ENCODE data around the gene TMEM125.

Gene TMEM125

DNA sequence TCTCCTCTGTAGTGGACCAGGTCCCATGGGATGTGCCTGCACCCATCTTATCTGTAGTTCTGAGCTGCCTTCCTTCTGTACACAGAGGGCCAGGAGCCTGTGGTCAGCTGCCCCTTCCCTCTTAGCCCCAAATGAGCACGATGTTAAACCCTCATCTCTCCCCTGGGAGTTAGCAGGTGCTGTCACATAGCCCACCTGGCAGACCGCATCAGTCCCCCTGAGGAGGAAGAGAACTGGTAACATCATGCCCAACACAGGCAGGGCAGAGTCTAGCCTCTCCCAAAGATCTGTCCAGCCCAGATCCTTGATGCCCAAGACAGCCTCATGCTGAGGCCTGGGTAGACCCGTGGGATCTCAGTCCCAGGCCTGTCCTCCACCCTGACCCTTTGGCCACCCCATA is 35.7 kb downstream of the TMEM125 start:
- peaks cover 65% of the 10 kb centered on the region for H3K27me3 Mint-ChIP-seq
- no peak overlapping the region for H3K27ac Mint-ChIP-seq
- H3K9me3 Mint-ChIP-seq, result no peaks in the 10 kb centered on the region
- ATAC-seq, result no peak
- no peaks in the 10 kb centered on the region for H3K36me3 Mint-ChIP-seq
- H3K4me3 Mint-ChIP-seq, result no peak overlapping the region
- H3K4me1 Mint-ChIP-seq, result no peaks in the 10 kb centered on the region

DNA sequence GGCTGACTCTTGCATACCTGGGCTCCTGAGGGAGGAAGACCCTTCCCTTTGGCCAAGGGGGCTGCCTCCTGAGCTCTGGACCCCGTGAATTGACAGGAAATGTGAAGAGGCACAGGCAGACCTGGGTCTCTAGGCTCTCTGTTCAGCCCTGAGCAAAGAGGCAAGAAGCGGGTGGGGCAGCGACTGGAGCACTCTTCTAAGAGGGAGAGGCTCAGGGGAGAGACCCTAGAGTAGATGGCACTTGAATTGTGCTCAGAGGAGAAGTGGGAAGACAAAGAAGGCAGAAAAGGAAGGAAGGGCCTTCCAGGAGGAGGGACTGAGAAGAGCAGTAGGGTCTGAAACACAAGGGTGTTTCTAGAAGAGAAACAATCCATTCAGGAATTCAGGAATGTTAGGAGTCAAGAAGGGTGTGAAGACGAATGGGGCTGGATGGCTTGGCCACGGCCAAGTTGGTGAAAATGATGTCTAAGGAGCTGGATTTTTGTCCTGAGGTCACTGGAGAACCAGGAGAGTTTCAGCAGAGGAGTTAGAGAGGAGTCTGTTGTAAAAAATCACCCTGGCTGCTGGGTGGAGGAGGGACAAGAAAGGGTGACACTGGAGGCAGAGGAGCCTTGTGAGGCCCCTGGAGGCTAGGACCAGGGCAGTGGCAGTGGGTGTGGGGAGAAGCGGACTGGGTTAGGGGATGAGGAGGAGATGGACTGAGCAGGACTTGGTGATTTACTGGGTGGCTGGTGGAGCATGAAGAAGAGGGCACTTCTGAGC is 36.3 kb downstream of the TMEM125 start:
- Mint-ChIP-seq H3K27ac (no peak overlapping the region), H3K4me3 (no peak overlapping the region), H3K9me3 (no peaks in the 10 kb centered on the region), H3K36me3 (no peaks in the 10 kb centered on the region), H3K27me3 (peaks cover 59% of the 10 kb centered on the region), H3K4me1 (no peaks in the 10 kb centered on the region)
- ATAC-seq, result no peak

DNA sequence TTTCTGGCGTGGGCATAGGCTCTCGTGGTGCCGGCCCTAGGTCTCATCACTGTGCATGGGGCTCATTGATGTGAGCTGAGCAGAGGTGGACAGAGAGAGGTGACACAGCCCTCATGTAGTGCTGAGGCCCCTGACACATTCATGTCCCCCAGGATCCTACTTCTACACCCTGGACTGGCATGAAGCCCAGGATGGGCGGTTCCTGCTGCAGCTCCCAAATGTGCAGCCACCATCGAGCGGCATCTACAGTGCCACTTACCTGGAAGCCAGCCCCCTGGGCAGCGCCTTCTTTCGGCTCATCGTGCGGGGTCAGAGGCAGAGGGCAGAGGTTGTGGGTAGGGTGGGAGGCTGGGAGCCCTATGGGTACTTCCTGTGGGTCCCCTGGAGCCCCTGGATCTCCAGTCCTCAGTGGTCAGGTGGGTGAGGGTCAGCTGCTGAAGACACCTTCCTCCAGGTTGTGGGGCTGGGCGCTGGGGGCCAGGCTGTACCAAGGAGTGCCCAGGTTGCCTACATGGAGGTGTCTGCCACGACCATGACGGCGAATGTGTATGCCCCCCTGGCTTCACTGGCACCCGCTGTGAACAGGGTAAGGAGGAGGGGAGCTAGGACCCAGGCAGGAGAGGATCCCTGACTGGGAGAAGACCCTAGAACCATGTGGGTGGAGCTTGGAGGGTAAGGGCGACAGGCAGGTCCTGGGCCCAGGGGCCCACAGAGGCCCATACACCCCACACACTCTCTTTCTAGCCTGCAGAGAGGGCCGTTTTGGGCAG is 37.1 kb downstream of the TMEM125 start:
- Mint-ChIP-seq H3K4me1 (no peaks in the 10 kb centered on the region), H3K36me3 (no peaks in the 10 kb centered on the region), H3K27ac (no peak overlapping the region), H3K9me3 (no peaks in the 10 kb centered on the region), H3K4me3 (no peak overlapping the region), H3K27me3 (peaks cover 60% of the 10 kb centered on the region)
- ATAC-seq, result no peak

DNA sequence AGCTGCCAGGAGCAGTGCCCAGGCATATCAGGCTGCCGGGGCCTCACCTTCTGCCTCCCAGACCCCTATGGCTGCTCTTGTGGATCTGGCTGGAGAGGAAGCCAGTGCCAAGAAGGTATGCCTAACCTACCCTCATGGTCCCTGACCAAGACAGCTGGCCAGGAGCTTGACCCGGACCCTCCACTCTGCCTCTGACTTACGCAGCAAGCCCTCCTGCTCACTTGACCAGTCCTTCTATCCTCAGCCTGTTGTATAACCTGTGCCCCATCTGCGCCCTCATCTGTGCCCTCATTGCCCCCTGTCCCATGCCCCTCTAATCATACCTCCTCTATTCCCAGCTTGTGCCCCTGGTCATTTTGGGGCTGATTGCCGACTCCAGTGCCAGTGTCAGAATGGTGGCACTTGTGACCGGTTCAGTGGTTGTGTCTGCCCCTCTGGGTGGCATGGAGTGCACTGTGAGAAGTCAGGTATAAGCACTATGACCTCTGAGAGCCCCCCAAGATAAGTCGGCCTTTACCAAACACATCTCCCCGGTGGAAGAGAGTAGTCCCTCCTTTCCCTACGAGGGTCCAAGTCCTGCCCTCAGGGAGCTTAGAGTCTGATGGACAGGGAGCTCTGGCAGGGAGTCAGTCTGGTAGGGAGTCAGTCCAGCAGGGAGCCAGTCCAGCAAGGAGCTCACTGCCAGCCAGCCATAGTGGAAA is 37.8 kb downstream of the TMEM125 start:
- H3K27ac Mint-ChIP-seq, result no peak overlapping the region

DNA sequence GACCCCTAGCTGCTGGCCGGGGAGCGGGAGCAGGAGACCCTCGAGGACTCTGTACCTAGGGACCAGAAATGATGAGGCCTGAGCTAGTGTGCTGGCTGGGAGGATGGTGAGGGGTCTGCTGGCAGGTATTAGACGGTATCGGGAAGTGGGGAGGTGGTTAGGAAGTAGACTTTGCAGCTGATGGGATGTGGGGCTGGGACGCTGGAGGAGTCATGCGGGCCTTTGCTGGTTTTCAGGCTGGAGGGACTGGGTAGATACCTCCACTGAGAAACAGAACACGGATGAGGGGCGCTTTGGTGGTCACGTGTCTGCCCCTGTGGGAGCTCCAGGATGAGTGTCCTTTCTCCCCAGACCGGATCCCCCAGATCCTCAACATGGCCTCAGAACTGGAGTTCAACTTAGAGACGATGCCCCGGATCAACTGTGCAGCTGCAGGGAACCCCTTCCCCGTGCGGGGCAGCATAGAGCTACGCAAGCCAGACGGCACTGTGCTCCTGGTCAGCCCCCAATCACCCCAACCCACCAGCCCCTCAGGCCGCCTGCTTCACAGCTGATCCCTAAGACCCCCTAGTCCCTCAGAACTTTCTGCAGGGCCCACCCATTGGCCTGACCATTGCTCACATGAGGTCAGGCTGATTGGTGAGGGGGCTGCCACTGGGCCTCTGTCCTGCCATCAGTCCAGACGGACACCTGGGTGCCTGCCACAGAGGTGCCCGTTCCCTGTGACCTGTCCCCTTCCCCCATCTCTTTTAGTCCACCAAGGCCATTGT is 39.0 kb downstream of the TMEM125 start:
- H3K27me3 Mint-ChIP-seq, result peaks cover 51% of the 10 kb centered on the region
- no peaks in the 10 kb centered on the region for H3K9me3 Mint-ChIP-seq
- H3K36me3 Mint-ChIP-seq, result no peaks in the 10 kb centered on the region
- H3K4me1 Mint-ChIP-seq, result no peaks in the 10 kb centered on the region
- ATAC-seq, result no peak
- H3K27ac Mint-ChIP-seq, result no peak overlapping the region
- no peak overlapping the region for H3K4me3 Mint-ChIP-seq

More for the DNA sequence above, 37.8 kb downstream of the TMEM125 start:
- Mint-ChIP-seq H3K9me3 (no peaks in the 10 kb centered on the region), H3K4me1 (no peaks in the 10 kb centered on the region), H3K36me3 (no peaks in the 10 kb centered on the region), H3K27me3 (peaks cover 54% of the 10 kb centered on the region), H3K4me3 (no peak overlapping the region)
- no peak for ATAC-seq

DNA sequence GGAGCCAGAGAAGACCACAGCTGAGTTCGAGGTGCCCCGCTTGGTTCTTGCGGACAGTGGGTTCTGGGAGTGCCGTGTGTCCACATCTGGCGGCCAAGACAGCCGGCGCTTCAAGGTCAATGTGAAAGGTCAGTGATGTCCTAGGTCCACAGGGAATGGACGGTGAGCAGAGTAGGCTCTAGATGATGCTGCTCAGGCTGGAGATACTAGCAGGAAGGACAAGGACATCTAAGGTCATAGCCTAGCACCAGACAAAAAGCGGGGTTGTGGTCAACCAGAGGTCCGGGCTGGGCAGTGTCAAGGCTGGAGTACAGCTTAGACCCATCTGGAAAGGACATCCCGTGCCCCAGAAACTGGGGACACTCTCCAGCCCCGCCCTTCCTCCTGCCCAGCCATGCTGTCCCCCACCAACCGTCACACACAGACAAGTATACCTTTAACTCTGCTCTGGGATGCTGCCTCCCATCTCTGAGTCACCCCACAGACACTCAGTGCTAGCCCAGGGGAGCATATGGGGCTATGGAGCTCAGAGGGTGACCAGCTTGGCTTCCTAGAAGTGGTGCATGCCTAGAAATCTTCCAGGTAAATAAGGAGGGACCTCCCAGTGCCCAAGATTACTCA is 39.7 kb downstream of the TMEM125 start:
- Mint-ChIP-seq H3K4me3 (no peak overlapping the region), H3K9me3 (no peaks in the 10 kb centered on the region), H3K27ac (no peak overlapping the region), H3K27me3 (peaks cover 44% of the 10 kb centered on the region), H3K4me1 (no peaks in the 10 kb centered on the region), H3K36me3 (no peaks in the 10 kb centered on the region)
- no peak for ATAC-seq

DNA sequence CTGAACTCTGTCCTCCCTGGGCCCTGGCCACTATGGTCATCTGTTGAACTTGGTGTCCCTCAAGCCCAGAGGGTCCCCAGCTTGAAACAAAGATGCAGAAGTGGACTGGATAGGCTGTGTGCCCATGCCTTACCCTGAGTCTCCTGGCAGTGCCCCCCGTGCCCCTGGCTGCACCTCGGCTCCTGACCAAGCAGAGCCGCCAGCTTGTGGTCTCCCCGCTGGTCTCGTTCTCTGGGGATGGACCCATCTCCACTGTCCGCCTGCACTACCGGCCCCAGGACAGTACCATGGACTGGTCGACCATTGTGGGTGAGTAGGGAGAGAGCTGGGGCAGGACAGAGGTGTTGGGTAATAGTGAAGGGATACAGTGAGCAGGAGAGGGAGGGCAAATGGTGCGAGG is 41.7 kb downstream of the TMEM125 start:
- H3K4me1 Mint-ChIP-seq, result no peaks in the 10 kb centered on the region
- ATAC-seq, result no peak
- H3K27me3 Mint-ChIP-seq, result peaks cover 29% of the 10 kb centered on the region
- H3K27ac Mint-ChIP-seq, result no peak overlapping the region
- H3K36me3 Mint-ChIP-seq, result no peaks in the 10 kb centered on the region
- no peak overlapping the region for H3K4me3 Mint-ChIP-seq
- no peaks in the 10 kb centered on the region for H3K9me3 Mint-ChIP-seq

DNA sequence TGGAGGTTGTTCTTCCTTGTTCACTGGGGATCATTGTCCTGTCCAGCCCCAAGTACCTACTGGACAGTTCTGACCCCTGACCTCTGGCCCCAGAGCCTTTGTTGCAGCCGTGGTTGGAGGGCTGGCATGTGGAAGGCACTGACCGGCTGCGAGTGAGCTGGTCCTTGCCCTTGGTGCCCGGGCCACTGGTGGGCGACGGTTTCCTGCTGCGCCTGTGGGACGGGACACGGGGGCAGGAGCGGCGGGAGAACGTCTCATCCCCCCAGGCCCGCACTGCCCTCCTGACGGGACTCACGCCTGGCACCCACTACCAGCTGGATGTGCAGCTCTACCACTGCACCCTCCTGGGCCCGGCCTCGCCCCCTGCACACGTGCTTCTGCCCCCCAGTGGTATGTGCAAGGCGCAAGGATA is 42.4 kb downstream of the TMEM125 start:
- ATAC-seq, result no peak
- Mint-ChIP-seq H3K27me3 (peaks cover 25% of the 10 kb centered on the region), H3K4me3 (no peak overlapping the region), H3K9me3 (no peaks in the 10 kb centered on the region), H3K36me3 (no peaks in the 10 kb centered on the region), H3K27ac (no peak overlapping the region), H3K4me1 (no peaks in the 10 kb centered on the region)

DNA sequence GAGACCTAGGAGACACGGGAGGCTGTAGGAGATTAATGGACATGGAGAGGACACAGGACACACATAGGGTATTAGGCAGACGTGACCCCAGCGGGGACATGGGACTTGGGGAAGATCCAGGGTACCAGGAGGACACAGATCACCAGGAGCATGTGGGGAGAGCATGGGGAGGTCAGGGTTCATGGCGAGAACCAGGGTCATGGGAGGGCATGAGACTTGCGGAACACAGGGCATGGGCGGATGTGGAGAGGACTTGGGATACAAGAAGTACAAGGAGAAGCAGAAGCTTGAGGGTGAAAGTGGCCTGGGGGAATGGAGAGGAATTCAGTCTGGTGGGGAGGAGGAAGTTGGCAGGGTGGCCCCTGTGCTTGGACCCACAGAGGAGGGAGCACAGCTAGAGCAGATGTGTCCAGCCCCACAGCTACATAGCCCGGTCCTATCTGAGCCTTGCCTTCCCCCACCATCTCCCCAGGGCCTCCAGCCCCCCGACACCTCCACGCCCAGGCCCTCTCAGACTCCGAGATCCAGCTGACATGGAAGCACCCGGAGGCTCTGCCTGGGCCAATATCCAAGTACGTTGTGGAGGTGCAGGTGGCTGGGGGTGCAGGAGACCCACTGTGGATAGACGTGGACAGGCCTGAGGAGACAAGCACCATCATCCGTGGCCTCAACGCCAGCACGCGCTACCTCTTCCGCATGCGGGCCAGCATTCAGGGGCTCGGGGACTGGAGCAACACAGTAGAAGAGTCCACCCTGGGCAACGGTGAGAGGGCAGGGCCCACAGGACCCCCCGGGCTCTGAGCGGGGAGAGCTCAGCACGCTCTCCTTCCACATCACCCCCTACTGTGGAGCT is 43.1 kb downstream of the TMEM125 start:
- Mint-ChIP-seq H3K36me3 (no peaks in the 10 kb centered on the region), H3K4me3 (no peak overlapping the region), H3K9me3 (no peaks in the 10 kb centered on the region), H3K27ac (no peak overlapping the region), H3K4me1 (peaks cover under 1% of the 10 kb centered on the region), H3K27me3 (peaks cover 19% of the 10 kb centered on the region)
- peak; percentile 13 for ATAC-seq

DNA sequence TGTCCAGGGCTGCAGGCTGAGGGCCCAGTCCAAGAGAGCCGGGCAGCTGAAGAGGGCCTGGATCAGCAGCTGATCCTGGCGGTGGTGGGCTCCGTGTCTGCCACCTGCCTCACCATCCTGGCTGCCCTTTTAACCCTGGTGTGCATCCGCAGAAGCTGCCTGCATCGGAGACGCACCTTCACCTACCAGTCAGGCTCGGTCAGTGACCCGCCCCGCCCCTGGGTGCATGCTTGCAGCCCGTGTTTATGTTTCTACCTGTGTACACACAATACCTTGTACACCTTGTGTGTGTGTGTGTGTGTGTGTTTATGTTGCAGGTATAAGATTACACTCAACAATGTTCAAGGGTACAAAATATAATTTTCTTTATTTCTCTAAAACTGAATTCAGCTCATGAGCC is 44.0 kb downstream of the TMEM125 start:
- ATAC-seq, result no peak
- Mint-ChIP-seq H3K4me3 (no peak overlapping the region), H3K9me3 (no peaks in the 10 kb centered on the region), H3K27me3 (peaks cover 10% of the 10 kb centered on the region), H3K27ac (no peak overlapping the region), H3K36me3 (no peaks in the 10 kb centered on the region), H3K4me1 (peaks cover 5% of the 10 kb centered on the region)

DNA sequence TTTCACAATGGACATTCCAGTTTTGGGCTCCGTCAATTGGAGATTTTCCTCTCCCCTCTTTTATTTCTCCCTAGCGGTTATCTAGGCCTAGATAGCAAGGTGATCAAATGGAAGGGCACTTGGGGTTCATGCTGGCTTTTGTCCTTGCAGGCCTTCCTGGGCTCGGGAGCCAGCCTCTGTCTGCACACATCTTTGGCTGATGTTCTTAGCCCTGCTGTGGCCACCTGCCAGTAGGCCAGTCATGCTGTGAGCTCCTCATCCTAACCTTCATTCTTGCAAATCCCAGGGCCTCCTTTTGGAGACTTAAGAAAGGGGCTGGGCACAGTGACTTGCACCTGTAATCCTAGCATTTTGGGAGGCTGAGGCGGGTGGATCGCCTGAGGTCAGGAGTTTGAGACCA is 44.5 kb downstream of the TMEM125 start:
- Mint-ChIP-seq H3K4me1 (peaks cover 5% of the 10 kb centered on the region), H3K27ac (no peak overlapping the region), H3K27me3 (peaks cover 7% of the 10 kb centered on the region), H3K36me3 (no peaks in the 10 kb centered on the region), H3K9me3 (no peaks in the 10 kb centered on the region), H3K4me3 (no peak overlapping the region)
- no peak for ATAC-seq

DNA sequence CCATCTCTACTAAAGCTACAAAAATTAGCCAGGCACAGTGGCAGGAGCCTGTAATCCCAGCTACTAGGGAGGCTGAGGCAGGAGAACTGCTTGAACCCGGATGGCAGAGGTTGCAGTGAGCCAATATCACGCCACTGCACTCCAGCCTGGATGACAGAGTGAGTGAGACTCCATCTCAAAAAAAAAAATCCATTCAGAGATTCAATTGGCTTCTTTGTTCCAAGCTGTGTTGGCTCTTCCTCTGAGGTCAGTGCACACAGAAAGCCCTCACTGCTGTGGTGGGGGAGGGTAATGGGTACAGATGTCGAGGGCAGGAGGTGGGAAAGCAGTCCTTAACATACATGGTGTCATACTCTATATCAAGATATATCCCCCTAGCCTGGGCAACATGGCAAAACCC is 45.7 kb downstream of the TMEM125 start:
- no peak for ATAC-seq
- Mint-ChIP-seq H3K4me1 (peaks cover 5% of the 10 kb centered on the region), H3K27me3 (peaks cover 7% of the 10 kb centered on the region), H3K27ac (no peak overlapping the region), H3K9me3 (no peaks in the 10 kb centered on the region), H3K4me3 (no peak overlapping the region), H3K36me3 (no peaks in the 10 kb centered on the region)

DNA sequence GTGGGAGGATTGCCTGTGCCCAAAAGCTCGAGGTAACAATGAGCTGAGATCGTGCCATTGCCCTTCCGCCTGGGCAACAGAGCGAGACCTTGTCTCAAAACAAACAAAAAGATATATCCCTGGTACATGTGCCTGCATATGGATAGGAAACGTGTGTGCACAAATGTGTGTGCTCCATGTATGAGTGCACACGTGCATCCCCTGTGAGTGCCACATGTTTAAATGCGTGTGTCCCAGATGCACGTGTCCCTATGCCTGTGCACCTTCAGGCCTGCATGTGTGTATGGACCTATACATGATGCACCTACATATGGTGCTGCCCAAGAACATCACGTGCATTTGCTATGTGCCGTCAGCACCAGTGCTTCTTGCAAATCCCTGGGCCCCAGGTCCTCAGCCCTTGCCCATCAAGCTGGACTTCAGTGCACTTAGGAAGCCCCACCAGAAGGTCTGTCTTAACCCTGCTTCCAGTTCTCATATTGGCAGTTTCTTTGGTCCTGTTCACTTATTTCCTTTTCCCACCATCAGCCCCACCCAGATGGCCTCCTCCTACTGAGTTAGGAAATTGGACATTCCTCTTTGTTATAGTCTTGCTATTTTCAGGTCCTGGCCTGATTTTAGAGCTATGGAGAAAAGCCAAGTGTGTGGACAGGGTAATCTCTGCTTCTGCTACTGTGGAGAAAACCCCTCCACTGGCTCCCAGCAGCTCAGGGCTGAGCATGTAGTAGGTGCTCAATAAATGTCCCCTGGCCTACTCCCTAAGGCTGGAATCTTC is 46.4 kb downstream of the TMEM125 start:
- ATAC-seq, result no peak
- Mint-ChIP-seq H3K4me1 (peaks cover 5% of the 10 kb centered on the region), H3K27ac (no peak overlapping the region)

More for the DNA sequence above, 46.4 kb downstream of the TMEM125 start:
- H3K9me3 Mint-ChIP-seq, result no peaks in the 10 kb centered on the region
- H3K36me3 Mint-ChIP-seq, result no peaks in the 10 kb centered on the region
- peaks cover 7% of the 10 kb centered on the region for H3K27me3 Mint-ChIP-seq
- no peak overlapping the region for H3K4me3 Mint-ChIP-seq

All from stimulated activated memory B cell treated with anti-CD40 and anti-IgM and Interleukin-4, amounts not matched to agents 10 μg/mL and 1 μg/mL and 100 μg/mL, for 72 hours (primary cell).